Measurements from ENCODE around the gene IFRD1.

IFRD1 gene

DNA sequence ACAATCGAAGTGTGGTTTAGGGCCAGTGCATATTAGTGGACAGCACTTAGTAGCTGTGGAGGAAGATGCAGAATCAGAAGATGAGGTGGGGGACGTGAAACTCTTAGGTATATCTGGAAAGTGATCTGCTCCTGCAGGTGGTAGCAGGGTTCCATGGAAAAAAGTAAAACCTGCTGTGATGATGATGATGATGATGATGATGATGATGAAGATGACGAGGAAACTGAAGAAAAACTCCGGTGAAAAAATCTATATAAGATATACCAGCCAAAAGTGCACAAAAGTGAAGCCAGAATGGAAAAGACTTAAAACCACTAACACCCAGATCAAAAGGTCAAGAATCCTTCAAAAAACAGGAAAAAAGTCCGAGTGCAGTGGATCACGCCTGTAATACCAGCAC, 70.5 kb downstream of the IFRD1 start:
- no peak for DNase-seq (ENCODE audit: low spot score)

DNA sequence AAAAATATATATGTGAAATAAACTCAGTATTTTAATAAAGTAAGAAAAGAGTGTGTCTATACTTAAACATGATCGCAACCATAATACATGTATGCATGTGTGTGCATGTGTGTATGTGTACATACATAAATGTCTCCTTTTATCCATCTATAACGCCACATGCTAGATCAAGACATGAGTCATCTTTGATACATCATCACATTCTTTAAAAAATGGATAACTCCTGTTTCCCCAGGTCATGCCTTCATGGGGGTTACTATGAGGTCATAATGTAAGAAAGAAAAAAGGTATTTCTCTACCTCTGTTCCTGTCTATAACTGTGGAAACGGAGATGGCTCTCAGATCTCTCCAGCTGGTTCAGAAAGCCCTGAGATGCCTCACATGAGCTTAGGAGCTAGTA, 71.7 kb downstream of the IFRD1 start:
- DNase-seq (ENCODE audit: low spot score) = no peak

DNA sequence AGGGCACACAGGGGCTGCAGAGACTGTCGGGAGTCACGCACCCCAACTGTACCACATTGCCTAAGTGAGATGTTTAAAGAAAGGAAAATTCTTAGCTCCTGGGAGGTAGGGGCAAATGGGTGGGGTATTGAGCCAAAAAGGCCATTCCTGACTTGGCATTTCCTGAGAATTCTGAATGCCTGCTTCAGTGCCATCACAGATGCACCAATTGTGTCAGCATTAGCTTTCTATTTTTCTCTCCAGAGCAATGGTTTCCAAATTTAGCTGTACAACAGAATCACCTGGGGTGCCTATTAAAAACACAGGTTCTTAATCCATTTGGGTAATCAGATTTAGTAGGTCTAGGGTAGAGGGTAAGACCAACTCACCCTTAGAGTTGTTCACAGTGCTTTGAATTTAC, 73.6 kb downstream of the IFRD1 start:
- DNase-seq (ENCODE audit: low spot score) = peak; percentile 54
